HUES48 (cell line): ENCODE data around the gene ATP11C.
"Not testable (repeated sequence)": the region's sequence is repeated elsewhere in the genome, so short reads cannot be mapped to it uniquely, and the experiment has no call there.

ENCODE experiments used
- H3K27ac ChIP-seq: one replicate; pipeline ENCODE4 v1.7.0; 2013; ENCODE audit warnings: low read depth, low read length, inconsistent platforms
- H3K27me3 ChIP-seq: 2 replicates; pipeline ENCODE4 v1.6.1; 2013; ENCODE audit warnings: mild to moderate bottlenecking, low read length; ENCODE audit not compliant: control insufficient read depth, insufficient read depth
- H3K36me3 ChIP-seq: 2 replicates; pipeline ENCODE4 v1.6.1; 2013; ENCODE audit warnings: low read length; ENCODE audit not compliant: control insufficient read depth, insufficient read depth
- H3K4me1 ChIP-seq: 2 replicates; pipeline ENCODE4 v1.6.1; 2013; ENCODE audit warnings: mild to moderate bottlenecking, low read length; ENCODE audit not compliant: control insufficient read depth, insufficient read depth
- H3K4me3 ChIP-seq: 2 replicates; pipeline ENCODE4 v1.5.1; 2013; ENCODE audit warnings: mild to moderate bottlenecking, low read depth, low read length
- H3K9ac ChIP-seq: 2 replicates; pipeline ENCODE4 v1.6.1; 2013; ENCODE audit warnings: mild to moderate bottlenecking, low read depth, low read length, moderate library complexity
- H3K9me3 ChIP-seq: 2 replicates; pipeline ENCODE4 v1.6.1; 2013; ENCODE audit warnings: low read length; ENCODE audit not compliant: control insufficient read depth, insufficient read depth

ATP11C gene

DNA sequence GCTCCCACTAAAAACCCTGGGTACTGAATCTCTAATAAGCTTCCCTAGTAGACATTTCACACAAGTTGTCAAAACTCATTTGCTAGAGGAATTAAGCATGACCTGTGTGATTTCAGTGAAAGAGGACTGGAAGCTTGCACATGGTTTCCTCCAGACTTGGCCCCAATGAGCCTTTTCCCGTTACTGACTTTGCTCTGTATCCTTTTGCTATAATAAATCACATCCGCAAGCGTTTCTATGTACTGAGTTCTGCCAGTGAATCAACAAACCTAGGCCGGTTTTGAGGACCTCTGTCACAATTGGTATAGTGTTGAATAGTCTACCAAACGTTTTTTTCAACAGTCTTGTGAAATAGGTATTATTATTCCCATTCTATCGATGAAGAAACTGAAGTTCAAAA lies 8.2 kb downstream of the ATP11C start:
- H3K36me3 ChIP-seq = 0 out of 2 replicates have a peak, but pooled peaks cover 5% of the 10 kb centered on the region
- H3K4me3 ChIP-seq = no peak overlapping the region
- H3K27ac ChIP-seq = no peak overlapping the region
- no peaks in the 10 kb centered on the region for H3K9me3 ChIP-seq
- H3K9ac ChIP-seq = no peak overlapping the region
- no peaks in the 10 kb centered on the region for H3K27me3 ChIP-seq
- peaks cover 31% of the 10 kb centered on the region for H3K4me1 ChIP-seq

DNA sequence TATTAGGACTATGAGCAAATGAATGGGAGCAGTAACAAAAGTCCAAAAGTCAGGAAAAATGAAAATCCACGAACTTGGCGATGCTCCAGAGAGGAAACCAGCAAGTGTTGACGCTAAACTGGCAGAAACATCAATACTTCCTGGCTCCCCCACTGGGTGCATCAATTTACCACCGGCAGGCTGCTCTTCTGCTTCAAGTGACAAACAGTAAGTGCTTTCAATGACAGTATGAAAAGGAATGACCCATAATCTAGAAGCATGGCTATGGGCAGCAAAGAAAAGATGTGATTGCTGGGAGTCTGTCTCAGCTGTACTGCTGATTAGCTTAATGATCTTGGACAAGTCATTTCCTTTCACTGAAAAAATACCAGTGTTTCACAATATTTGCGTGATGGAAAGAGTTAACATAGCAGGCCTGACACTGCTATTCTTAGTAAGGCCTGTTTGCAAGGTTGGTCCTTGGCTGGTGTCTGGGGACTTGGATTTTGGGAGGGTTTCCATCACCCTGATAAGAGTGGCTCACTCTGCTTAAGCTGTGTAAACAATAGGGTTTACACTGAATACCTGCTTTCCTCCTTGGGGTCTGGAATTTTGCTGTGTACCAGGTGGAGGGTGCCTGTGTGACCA lies 8.7 kb downstream of the ATP11C start:
- Histone ChIP-seq H3K4me1 (peaks cover 30% of the 10 kb centered on the region), H3K27ac (no peak overlapping the region), H3K4me3 (no peak overlapping the region), H3K36me3 (0 out of 2 replicates have a peak, but pooled peaks cover 3% of the 10 kb centered on the region), H3K27me3 (no peaks in the 10 kb centered on the region), H3K9ac (no peak overlapping the region), H3K9me3 (no peaks in the 10 kb centered on the region)

DNA sequence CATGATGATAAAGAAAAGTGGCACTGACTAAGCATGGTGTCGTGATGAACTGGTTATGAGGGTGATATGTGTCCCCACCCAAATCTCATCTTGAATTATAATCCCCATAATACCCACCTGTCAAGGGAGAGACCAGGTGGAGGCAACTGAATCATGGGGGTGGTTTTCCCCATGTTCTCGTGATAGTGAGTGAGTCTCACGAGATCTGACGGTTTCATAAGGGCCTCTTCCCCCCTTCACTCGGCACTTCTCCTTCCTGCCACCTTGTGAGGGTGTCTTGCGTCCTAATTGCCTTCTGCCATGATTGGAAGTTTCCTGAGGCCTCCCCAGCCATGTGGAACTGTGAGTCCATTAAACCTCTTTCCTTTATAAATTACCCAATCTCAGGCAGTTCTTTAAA lies 11.7 kb downstream of the ATP11C start:
- H3K27ac ChIP-seq, H3K27me3 ChIP-seq, H3K4me3 ChIP-seq, H3K36me3 ChIP-seq, H3K9ac ChIP-seq, H3K9me3 ChIP-seq: not testable (repeated sequence)
- H3K4me1 ChIP-seq = peaks cover 13% of the 10 kb centered on the region

- 0 out of 2 replicates have a peak, but pooled peaks cover 3% of the 10 kb centered on the region for H3K36me3 ChIP-seq
- no peak overlapping the region for H3K27ac ChIP-seq
- no peaks in the 10 kb centered on the region for H3K9me3 ChIP-seq
- no peaks in the 10 kb centered on the region for H3K27me3 ChIP-seq
- no peak overlapping the region for H3K4me3 ChIP-seq
- H3K4me1 ChIP-seq = peaks cover 7% of the 10 kb centered on the region
- H3K9ac ChIP-seq = no peak overlapping the region
Measured at GRCh38 chrX:139920316-139920715, 12.5 kb downstream of the ATP11C start.

- Histone ChIP-seq H3K36me3 (no peaks in the 10 kb centered on the region), H3K9ac (no peak overlapping the region), H3K9me3 (no peaks in the 10 kb centered on the region), H3K4me3 (no peak overlapping the region), H3K27me3 (no peaks in the 10 kb centered on the region), H3K4me1 (peaks cover 26% of the 10 kb centered on the region), H3K27ac (no peak overlapping the region)
Measured at GRCh38 chrX:139914421-139914820, 18.4 kb downstream of the ATP11C start.

DNA sequence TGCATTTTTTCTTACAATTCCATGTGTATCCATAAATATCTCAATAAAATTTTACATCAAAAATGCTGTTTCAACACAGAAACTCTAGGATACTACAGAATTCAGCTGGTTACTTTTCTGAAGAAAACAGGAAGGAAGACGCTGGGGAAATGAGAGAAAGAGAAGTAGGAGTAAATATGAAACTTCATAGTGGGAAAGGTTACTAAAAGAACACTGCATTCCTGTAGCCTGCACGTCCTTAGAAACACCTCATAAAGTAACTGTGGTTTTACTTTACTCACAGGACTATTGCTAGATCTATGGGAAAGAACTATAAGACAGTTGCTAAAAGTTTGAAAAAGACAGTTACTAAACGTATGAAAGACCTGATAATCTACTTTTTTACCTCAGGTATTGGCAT lies 23.1 kb downstream of the ATP11C start:
- no peaks in the 10 kb centered on the region for H3K9me3 ChIP-seq
- H3K27ac ChIP-seq = no peak overlapping the region
- no peak overlapping the region for H3K4me3 ChIP-seq
- H3K36me3 ChIP-seq = no peaks in the 10 kb centered on the region
- H3K27me3 ChIP-seq = no peaks in the 10 kb centered on the region
- no peak overlapping the region for H3K9ac ChIP-seq
- H3K4me1 ChIP-seq = peaks cover 26% of the 10 kb centered on the region

DNA sequence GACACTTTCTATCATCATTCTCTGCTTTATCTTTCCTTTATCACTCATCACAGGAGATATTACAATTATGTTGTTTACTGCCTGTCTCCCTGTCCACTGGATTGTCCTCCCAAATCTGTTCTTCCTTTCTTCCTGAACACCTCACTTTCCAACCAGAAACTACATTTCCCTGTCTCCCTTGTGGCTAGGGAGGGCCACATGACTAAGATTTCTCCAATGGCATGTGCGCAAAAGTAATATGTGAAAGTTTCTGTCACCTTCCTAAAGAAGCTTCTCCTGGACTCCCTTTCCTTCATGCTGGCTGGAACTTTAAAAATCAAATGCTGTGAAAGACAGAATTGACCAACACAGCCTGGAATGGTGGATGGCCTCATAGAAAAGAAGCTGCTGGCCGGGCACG lies 25.8 kb downstream of the ATP11C start:
- no peaks in the 10 kb centered on the region for H3K27me3 ChIP-seq
- no peaks in the 10 kb centered on the region for H3K9me3 ChIP-seq
- H3K9ac ChIP-seq = no peak overlapping the region
- H3K27ac ChIP-seq = no peak overlapping the region
- peaks cover 23% of the 10 kb centered on the region for H3K4me1 ChIP-seq
- no peak overlapping the region for H3K4me3 ChIP-seq
- H3K36me3 ChIP-seq = no peaks in the 10 kb centered on the region

GRCh38 chrX:139905743-139906142 lies 27.1 kb downstream of the ATP11C start:
- Histone ChIP-seq H3K9me3 (no peaks in the 10 kb centered on the region), H3K27ac (no peak overlapping the region), H3K27me3 (no peaks in the 10 kb centered on the region), H3K4me3 (no peak overlapping the region), H3K9ac (no peak overlapping the region), H3K36me3 (no peaks in the 10 kb centered on the region), H3K4me1 (peaks cover 18% of the 10 kb centered on the region)

DNA sequence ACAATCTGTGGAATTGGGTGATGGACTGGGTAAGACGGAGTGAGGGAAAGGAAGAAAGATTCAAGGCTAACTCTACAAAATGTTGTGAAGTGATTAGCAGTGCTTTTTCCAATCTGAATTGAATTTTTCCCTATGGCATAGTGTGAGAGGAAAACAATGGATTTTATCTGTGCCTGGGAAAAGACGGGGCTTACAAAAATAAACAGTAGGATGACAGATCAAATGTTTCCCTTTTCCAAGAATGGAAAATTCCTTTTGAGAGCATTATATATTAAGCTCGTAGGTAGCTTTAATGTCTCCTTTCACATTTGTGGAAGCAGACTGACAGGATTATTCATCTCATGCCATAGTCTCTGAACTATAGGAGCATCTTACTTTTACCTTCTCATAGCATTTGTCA lies 27.8 kb downstream of the ATP11C start:
- Histone ChIP-seq H3K4me1 (peaks cover 19% of the 10 kb centered on the region), H3K27me3 (no peaks in the 10 kb centered on the region), H3K27ac (no peak overlapping the region), H3K9ac (no peak overlapping the region), H3K36me3 (no peaks in the 10 kb centered on the region), H3K4me3 (no peak overlapping the region), H3K9me3 (no peaks in the 10 kb centered on the region)

- Histone ChIP-seq H3K27me3 (no peaks in the 10 kb centered on the region), H3K4me1 (peaks cover 19% of the 10 kb centered on the region), H3K27ac (no peak overlapping the region), H3K36me3 (no peaks in the 10 kb centered on the region), H3K9me3 (no peaks in the 10 kb centered on the region), H3K4me3 (no peak overlapping the region), H3K9ac (no peak overlapping the region)
Measured at GRCh38 chrX:139903210-139903609, 29.6 kb downstream of the ATP11C start.

DNA sequence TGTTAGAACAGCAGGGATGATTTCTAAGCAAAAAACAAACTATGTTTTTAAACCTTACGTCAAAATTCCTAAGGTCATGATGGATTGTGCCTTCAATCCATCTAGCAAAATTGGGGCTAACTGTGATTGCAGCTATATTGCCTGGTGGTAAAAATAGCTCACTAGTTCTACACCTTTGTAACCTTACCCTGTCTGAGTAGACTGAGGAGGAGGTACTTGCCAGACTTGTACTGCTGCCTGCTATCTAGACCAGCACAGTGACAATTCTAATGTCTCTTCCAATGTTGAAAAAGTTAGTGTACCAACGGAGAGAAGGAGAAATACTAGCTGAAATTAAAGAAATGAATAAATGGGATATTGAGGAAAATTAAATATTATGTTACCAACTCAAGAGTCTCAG lies 30.3 kb downstream of the ATP11C start:
- H3K4me3 ChIP-seq = no peak overlapping the region
- no peaks in the 10 kb centered on the region for H3K9me3 ChIP-seq
- H3K9ac ChIP-seq = no peak overlapping the region
- peaks cover 19% of the 10 kb centered on the region for H3K4me1 ChIP-seq
- no peaks in the 10 kb centered on the region for H3K27me3 ChIP-seq
- 0 out of 2 replicates have a peak, but pooled peaks cover 2% of the 10 kb centered on the region for H3K36me3 ChIP-seq
- H3K27ac ChIP-seq = no peak overlapping the region
